Esophagus muscularis mucosa (tissue), 4 donors: ENCODE measurements around the gene ZBTB17. TPM values are rescaled to one million over a fixed set of nuclear protein-coding genes. Genes with fewer than 3 reads are reported as not detected.

Experiments used
- DNase-seq: peaks from one replicate; pipeline ENCODE4 v3.0.0-alpha.2; 2017; ENCODE audit errors: extremely low spot score
- H3K27ac ChIP-seq, 4 donors: fragments of 200-600 bp; sonication (generic); replicated peaks in 1 of 4; 1 replicate in 3 of 4; 2 replicates in 1 of 4; pipeline ENCODE4 v1.5.1; 2016 to 2019; ENCODE audit warnings: mild to moderate bottlenecking in 1 of 4
- H3K27me3 ChIP-seq, 4 donors: fragments of 200-600 bp; sonication (generic); one replicate each; pipeline versions ENCODE4 v1.5.1 to v1.6.0; 2016 to 2019
- H3K36me3 ChIP-seq, 4 donors: fragments of 200-600 bp; sonication (generic); one replicate each; pipeline ENCODE4 v1.5.1; 2016 to 2019
- H3K4me1 ChIP-seq, 4 donors: fragments of 200-600 bp; sonication (generic); one replicate each; pipeline ENCODE4 v1.5.1; 2016 to 2019
- H3K4me3 ChIP-seq, 4 donors: fragments of 200-600 bp; sonication (generic); 1 replicate in 2 of 4; 2 replicates in 2 of 4; pipeline ENCODE4 v1.5.1; 2016 to 2019; ENCODE audit warnings: mild to moderate bottlenecking in 4 of 4, moderate library complexity in 1 of 4
- H3K9me3 ChIP-seq, 4 donors: fragments of 200-600 bp; sonication (generic); 1 replicate in 3 of 4; 2 replicates in 1 of 4; pipeline ENCODE4 v1.5.1; 2016 to 2019
- CTCF ChIP-seq, 3 experiments: fragments of 200-600 bp in 2 of 3; fragments of 450-650 bp in 1 of 3; sonication (generic) in 2 of 3; IDR thresholded peaks; one replicate each; pipeline ENCODE4 v1.5.1; 2017 to 2019; ENCODE audit warnings: antibody characterized with exemption in 3 of 3, mild to moderate bottlenecking in 2 of 3, moderate library complexity in 1 of 3
- EP300 ChIP-seq: sonication (generic); formaldehyde crosslinking; IDR thresholded peaks from one replicate; pipeline ENCODE4 v1.6.1; 2017; ENCODE audit warnings: antibody characterized with exemption
- POLR2A ChIP-seq: fragments of 450-650 bp; IDR thresholded peaks from one replicate; pipeline ENCODE4 v1.6.1; 2017; ENCODE audit warnings: antibody characterized with exemption, moderate library complexity, mild to moderate bottlenecking, low read depth
- POLR2AphosphoS5 ChIP-seq, 2 donors: sonication (generic); formaldehyde crosslinking; IDR thresholded peaks; one replicate each; pipeline ENCODE4 v1.6.1; 2017; ENCODE audit warnings: antibody characterized with exemption in 2 of 2
- WGBS: methylation state at CpG from one replicate; pipeline ENCODE4 v1.1.5; 2018; 5-methylcytosine and 5-hydroxymethylcytosine counted together
- intact Hi-C: fragments of 100-400 bp; cut with DNase I; formaldehyde crosslinking; loops from one replicate; pipeline ENCODE4 v1.15.1; 2023
- total RNA-seq, 4 donors: library from RNA; depleted of rRNA; stranded (reverse); fragments of >200 nt; gene quantifications; one replicate each; pipeline versions ENCODE4 v1.1.0 to v1.2.1, GENCODE V29; 2016

Gene ZBTB17
- total RNA-seq, 4 donors from 2014 or later = 29.5 to 40.8 (median 34.6) TPM

- DNase-seq = no peak
- no peaks in the 10 kb centered on the region for H3K27me3 ChIP-seq
- TF ChIP-seq CTCF (IDR thresholded peaks at IDR 0.05) (no peak), EP300 (no peak), POLR2A (no peak), POLR2AphosphoS5 (IDR thresholded peaks at IDR 0.05) (no peak)
- peaks cover 3 to 20% (median 14%) of the 10 kb centered on the region in 4 donors for H3K4me1 ChIP-seq
- no peak overlapping the region for H3K4me3 ChIP-seq
- H3K27ac ChIP-seq = no peak overlapping the region
- intact Hi-C loops = no loop called here
- 86% methylated on average over 2 of the region's 2 CpGs for WGBS
- H3K9me3 ChIP-seq = no peaks in the 10 kb centered on the region
- H3K36me3 ChIP-seq = peaks cover 16 to 73% (median 48%) of the 10 kb centered on the region in 4 donors
These were observed 64.0 kb downstream of the ZBTB17 start for GRCh38 chr1:15911927-15912326.

GRCh38 chr1:15911141-15911540 is 64.8 kb downstream of the ZBTB17 start:
- Histone ChIP-seq H3K9me3 (no peaks in the 10 kb centered on the region), H3K27me3 (no peaks in the 10 kb centered on the region), H3K4me3 (no peak overlapping the region), H3K4me1 (peaks cover 0 to 13% (median 10%) of the 10 kb centered on the region in 4 donors), H3K27ac (no peak overlapping the region), H3K36me3 (peaks cover 16 to 69% (median 44%) of the 10 kb centered on the region in 4 donors)
- intact Hi-C loops = no loop called here
- DNase-seq = no peak
- 89% methylated on average over 1 of the region's 1 CpG for WGBS
- TF ChIP-seq EP300 (no peak), CTCF (IDR thresholded peaks at IDR 0.05) (no peak), POLR2AphosphoS5 (IDR thresholded peaks at IDR 0.05) (no peak), POLR2A (no peak)

GRCh38 chr1:15908597-15908996 is 67.3 kb downstream of the ZBTB17 start:
- no peak for TF ChIP-seq POLR2A
- TF ChIP-seq CTCF (IDR thresholded peaks at IDR 0.05) = no peak
- TF ChIP-seq EP300 = no peak
- no peak for TF ChIP-seq POLR2AphosphoS5 (IDR thresholded peaks at IDR 0.05)
- no peaks in the 10 kb centered on the region for H3K9me3 ChIP-seq
- peaks cover 0 to 22% (median 9%) of the 10 kb centered on the region in 4 donors for H3K4me1 ChIP-seq
- DNase-seq = no peak
- no peaks in the 10 kb centered on the region for H3K27me3 ChIP-seq
- H3K4me3 ChIP-seq = no peak overlapping the region
- H3K27ac ChIP-seq = no peak overlapping the region
- 96% methylated on average over 4 of the region's 4 CpGs for WGBS
- peaks cover 11 to 56% (median 37%) of the 10 kb centered on the region in 4 donors for H3K36me3 ChIP-seq
- intact Hi-C loops = no loop called here

- TF ChIP-seq POLR2A (no peak), CTCF (IDR thresholded peaks at IDR 0.05) (no peak)
- WGBS = 42% methylated on average over 3 of the region's 3 CpGs
- Histone ChIP-seq H3K36me3 (peaks cover 0 to 14% (median 5%) of the 10 kb centered on the region in 4 donors), H3K4me1 (peaks cover 20 to 67% (median 48%) of the 10 kb centered on the region in 4 donors), H3K9me3 (no peaks in the 10 kb centered on the region), H3K4me3 (no peak overlapping the region), H3K27me3 (no peaks in the 10 kb centered on the region), H3K27ac (peak overlapping the region in 1 of 4 donors; percentile 40)
- no peak for DNase-seq
- intact Hi-C loops = no loop called here
These were observed 73.0 kb downstream of the ZBTB17 start for GRCh38 chr1:15902882-15903281.

GRCh38 chr1:15900662-15901279 is 75.1 kb downstream of the ZBTB17 start:
- Histone ChIP-seq H3K27ac (peak overlapping the region in 3 of 4 donors; percentile 20 to 93 (median 60)), H3K4me3 (no peak overlapping the region), H3K36me3 (peaks cover 0 to 10% (median 5%) of the 10 kb centered on the region in 4 donors), H3K27me3 (no peaks in the 10 kb centered on the region), H3K9me3 (no peaks in the 10 kb centered on the region), H3K4me1 (peaks cover 20 to 72% (median 60%) of the 10 kb centered on the region in 4 donors)
- intact Hi-C loops = no loop called here
- no peak for DNase-seq
- TF ChIP-seq CTCF (IDR thresholded peaks at IDR 0.05) (no peak), EP300 (no peak), POLR2A (no peak), POLR2AphosphoS5 (IDR thresholded peaks at IDR 0.05) (no peak)
- WGBS = 76% methylated on average over 8 of the region's 8 CpGs
